HUES48 (cell line): ENCODE measurements around the gene REPS2.

Experiments used
- H3K27ac ChIP-seq: one replicate; pipeline ENCODE4 v1.7.0; 2013; ENCODE audit warnings: low read depth, low read length, inconsistent platforms
- H3K27me3 ChIP-seq: 2 replicates; pipeline ENCODE4 v1.6.1; 2013; ENCODE audit warnings: mild to moderate bottlenecking, low read length; ENCODE audit not compliant: control insufficient read depth, insufficient read depth
- H3K36me3 ChIP-seq: 2 replicates; pipeline ENCODE4 v1.6.1; 2013; ENCODE audit warnings: low read length; ENCODE audit not compliant: control insufficient read depth, insufficient read depth
- H3K4me1 ChIP-seq: 2 replicates; pipeline ENCODE4 v1.6.1; 2013; ENCODE audit warnings: mild to moderate bottlenecking, low read length; ENCODE audit not compliant: control insufficient read depth, insufficient read depth
- H3K4me3 ChIP-seq: 2 replicates; pipeline ENCODE4 v1.5.1; 2013; ENCODE audit warnings: mild to moderate bottlenecking, low read depth, low read length
- H3K9ac ChIP-seq: 2 replicates; pipeline ENCODE4 v1.6.1; 2013; ENCODE audit warnings: mild to moderate bottlenecking, low read depth, low read length, moderate library complexity
- H3K9me3 ChIP-seq: 2 replicates; pipeline ENCODE4 v1.6.1; 2013; ENCODE audit warnings: low read length; ENCODE audit not compliant: control insufficient read depth, insufficient read depth

Gene REPS2

GRCh38 chrX:17052210-17052609 is 105.8 kb downstream of the REPS2 start:
- H3K9me3 ChIP-seq = no peaks in the 10 kb centered on the region
- no peak overlapping the region for H3K27ac ChIP-seq
- no peaks in the 10 kb centered on the region for H3K36me3 ChIP-seq
- H3K4me3 ChIP-seq = no peak overlapping the region
- H3K9ac ChIP-seq = no peak overlapping the region
- H3K27me3 ChIP-seq = no peaks in the 10 kb centered on the region
- no peaks in the 10 kb centered on the region for H3K4me1 ChIP-seq

GRCh38 chrX:17052793-17053192 is 106.3 kb downstream of the REPS2 start:
- no peaks in the 10 kb centered on the region for H3K27me3 ChIP-seq
- no peaks in the 10 kb centered on the region for H3K36me3 ChIP-seq
- H3K27ac ChIP-seq = no peak overlapping the region
- H3K4me3 ChIP-seq = no peak overlapping the region
- no peak overlapping the region for H3K9ac ChIP-seq
- no peaks in the 10 kb centered on the region for H3K4me1 ChIP-seq
- no peaks in the 10 kb centered on the region for H3K9me3 ChIP-seq

DNA sequence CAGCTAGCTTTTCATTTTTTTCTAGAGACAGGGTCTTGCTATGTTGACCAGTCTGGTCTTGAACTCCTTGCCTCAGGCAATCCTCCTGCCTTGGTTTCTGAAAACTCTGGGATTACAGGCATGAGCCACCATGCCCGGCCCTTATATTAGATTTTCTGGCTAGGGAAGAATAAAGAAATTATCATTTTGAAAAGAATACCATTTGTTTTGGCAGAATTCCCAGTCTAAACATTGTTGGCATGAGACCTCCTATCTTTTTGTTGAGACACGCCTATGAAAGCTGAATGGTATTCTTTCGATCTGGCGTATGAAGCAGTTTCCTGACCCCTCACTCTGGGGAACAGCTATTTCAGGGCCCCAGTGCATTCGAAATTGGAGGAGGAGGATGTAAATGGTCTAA is 107.0 kb downstream of the REPS2 start:
- H3K27ac ChIP-seq = no peak overlapping the region

GRCh38 chrX:17056868-17057608 is 110.6 kb downstream of the REPS2 start:
- no peaks in the 10 kb centered on the region for H3K4me1 ChIP-seq
- no peak overlapping the region for H3K9ac ChIP-seq
- H3K27me3 ChIP-seq = no peaks in the 10 kb centered on the region
- no peaks in the 10 kb centered on the region for H3K9me3 ChIP-seq
- H3K27ac ChIP-seq = no peak overlapping the region
- no peaks in the 10 kb centered on the region for H3K36me3 ChIP-seq
- no peak overlapping the region for H3K4me3 ChIP-seq

More for the DNA sequence above, 107.0 kb downstream of the REPS2 start:
- no peaks in the 10 kb centered on the region for H3K9me3 ChIP-seq
- no peaks in the 10 kb centered on the region for H3K4me1 ChIP-seq
- no peaks in the 10 kb centered on the region for H3K27me3 ChIP-seq
- no peak overlapping the region for H3K4me3 ChIP-seq
- H3K36me3 ChIP-seq = no peaks in the 10 kb centered on the region
- no peak overlapping the region for H3K9ac ChIP-seq

DNA sequence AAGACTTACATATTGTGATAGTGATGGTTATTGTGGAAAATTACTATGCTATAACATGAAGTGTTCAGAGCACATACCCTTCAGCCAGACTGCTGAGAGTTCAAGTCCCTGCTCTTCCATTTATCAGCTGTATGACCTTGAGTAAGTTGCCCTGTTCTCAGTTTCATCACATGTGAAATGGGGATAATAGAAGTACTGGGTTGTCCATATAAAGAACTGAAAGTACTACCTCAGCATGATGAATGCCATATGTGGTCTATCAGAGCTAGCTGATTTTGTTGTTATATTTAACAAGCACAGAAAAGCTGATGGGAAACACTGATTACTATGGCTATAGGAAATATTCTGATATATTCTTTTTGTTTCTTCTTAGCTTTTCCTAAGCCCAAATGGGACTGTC is 115.6 kb downstream of the REPS2 start:
- H3K36me3 ChIP-seq = no peaks in the 10 kb centered on the region
- no peaks in the 10 kb centered on the region for H3K4me1 ChIP-seq
- no peak overlapping the region for H3K27ac ChIP-seq
- H3K9ac ChIP-seq = no peak overlapping the region
- peaks cover 5% of the 10 kb centered on the region for H3K27me3 ChIP-seq
- H3K9me3 ChIP-seq = no peaks in the 10 kb centered on the region
- H3K4me3 ChIP-seq = no peak overlapping the region

GRCh38 chrX:17065100-17065499 is 118.6 kb downstream of the REPS2 start:
- Histone ChIP-seq H3K27ac (no peak overlapping the region), H3K27me3 (peaks cover 14% of the 10 kb centered on the region), H3K4me1 (no peaks in the 10 kb centered on the region), H3K9ac (no peak overlapping the region), H3K4me3 (no peak overlapping the region), H3K36me3 (no peaks in the 10 kb centered on the region), H3K9me3 (no peaks in the 10 kb centered on the region)

DNA sequence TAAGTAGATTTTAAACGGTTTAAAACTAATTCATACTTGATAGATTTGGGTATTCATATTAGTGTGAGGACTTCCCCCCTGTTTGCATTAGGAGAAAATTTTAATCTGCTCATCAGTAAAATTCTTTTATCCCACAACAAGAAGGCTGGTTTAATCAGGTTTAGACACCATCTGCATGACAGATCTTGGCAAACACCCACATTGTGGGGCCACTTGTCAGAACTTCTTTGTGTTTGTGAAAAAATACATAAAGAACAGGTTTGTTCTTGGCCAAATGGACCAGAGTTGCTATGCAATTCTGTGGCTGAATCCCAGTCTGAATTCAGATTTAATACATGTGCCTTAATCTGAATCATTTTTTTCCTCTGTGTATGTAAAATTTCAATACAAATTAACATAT is 121.1 kb downstream of the REPS2 start:
- Histone ChIP-seq H3K36me3 (no peaks in the 10 kb centered on the region), H3K27me3 (peaks cover 16% of the 10 kb centered on the region), H3K9me3 (no peaks in the 10 kb centered on the region), H3K4me1 (no peaks in the 10 kb centered on the region), H3K9ac (no peak overlapping the region), H3K27ac (no peak overlapping the region), H3K4me3 (no peak overlapping the region)

GRCh38 chrX:17072301-17072700 is 125.8 kb downstream of the REPS2 start:
- no peaks in the 10 kb centered on the region for H3K9me3 ChIP-seq
- H3K27me3 ChIP-seq = peaks cover 15% of the 10 kb centered on the region
- no peaks in the 10 kb centered on the region for H3K4me1 ChIP-seq
- no peak overlapping the region for H3K9ac ChIP-seq
- H3K4me3 ChIP-seq = no peak overlapping the region
- H3K27ac ChIP-seq = no peak overlapping the region
- H3K36me3 ChIP-seq = no peaks in the 10 kb centered on the region

GRCh38 chrX:17072721-17073230 is 126.3 kb downstream of the REPS2 start:
- Histone ChIP-seq H3K36me3 (no peaks in the 10 kb centered on the region), H3K4me3 (no peak overlapping the region), H3K27ac (no peak overlapping the region), H3K27me3 (peaks cover 15% of the 10 kb centered on the region), H3K9me3 (no peaks in the 10 kb centered on the region), H3K4me1 (no peaks in the 10 kb centered on the region), H3K9ac (no peak overlapping the region)

- Histone ChIP-seq H3K9me3 (no peaks in the 10 kb centered on the region), H3K27ac (no peak overlapping the region), H3K4me1 (no peaks in the 10 kb centered on the region)
These were observed 128.5 kb downstream of the REPS2 start for GRCh38 chrX:17075004-17075403.

GRCh38 chrX:17077361-17077760 is 130.9 kb downstream of the REPS2 start:
- Histone ChIP-seq H3K36me3 (no peaks in the 10 kb centered on the region), H3K27ac (no peak overlapping the region), H3K9me3 (no peaks in the 10 kb centered on the region), H3K27me3 (peaks cover 4% of the 10 kb centered on the region), H3K4me3 (no peak overlapping the region), H3K9ac (no peak overlapping the region), H3K4me1 (no peaks in the 10 kb centered on the region)

More at GRCh38 chrX:17075004-17075403, 128.5 kb downstream of the REPS2 start:
- Histone ChIP-seq H3K9ac (no peak overlapping the region), H3K36me3 (no peaks in the 10 kb centered on the region), H3K4me3 (no peak overlapping the region), H3K27me3 (peaks cover 7% of the 10 kb centered on the region)
